Left ventricle myocardium inferior (tissue), 1 donor: ENCODE results near the gene LURAP1L. TPM values are rescaled to one million over a fixed set of nuclear protein-coding genes. Genes with fewer than 3 reads are reported as not detected.

Source experiments
- DNase-seq: peaks from one replicate; pipeline ENCODE4 v3.0.0-alpha.2; 2020
- H3K27ac ChIP-seq: fragments of 200-600 bp; replicated peaks from 2 replicates; pipeline ENCODE4 v1.8.0; 2021
- H3K27me3 ChIP-seq: fragments of 200-600 bp; 2 replicates; pipeline ENCODE4 v1.8.0; 2021; ENCODE audit warnings: low read depth
- H3K36me3 ChIP-seq: fragments of 200-600 bp; 2 replicates; pipeline ENCODE4 v1.8.0; 2021
- H3K4me1 ChIP-seq: fragments of 200-600 bp; 2 replicates; pipeline ENCODE4 v1.8.0; 2021
- H3K4me3 ChIP-seq: fragments of 200-600 bp; 2 replicates; pipeline ENCODE4 v1.8.0; 2021; ENCODE audit warnings: mild to moderate bottlenecking, moderate library complexity
- H3K9me3 ChIP-seq: fragments of 200-600 bp; replicated peaks from 2 replicates; pipeline ENCODE4 v1.8.0; 2021
- intact Hi-C: fragments of 100-400 bp; cut with micrococcal nuclease; formaldehyde crosslinking; loops from one replicate; pipeline ENCODE4 v1.11.0; 2022
- long read RNA-seq: library from polyadenylated mRNA; unstranded; transcript quantifications from one replicate; pipeline ENCODE4 v2.0.0, GENCODE V29; 2021
- total RNA-seq: library from RNA; stranded (reverse); fragmentation: NEBNext Ultra II Directional; extraction: Animal tissue kit (Norgen Biotek cat#: 25700); gene quantifications from one replicate; pipeline ENCODE4 v1.2.1, GENCODE V29; 2021
- TF ChIP-seq, protein P1 (sequence below): fragments of 200-600 bp; IDR thresholded peaks from 2 replicates; pipeline ENCODE4 v1.8.0; 2021; ENCODE audit warnings: antibody characterized with exemption, mild to moderate bottlenecking, borderline replicate concordance
- donor health status: DM: no; HTN: yes; CAD: no; lungs with severe emphysema.

Gene LURAP1L, protein sequence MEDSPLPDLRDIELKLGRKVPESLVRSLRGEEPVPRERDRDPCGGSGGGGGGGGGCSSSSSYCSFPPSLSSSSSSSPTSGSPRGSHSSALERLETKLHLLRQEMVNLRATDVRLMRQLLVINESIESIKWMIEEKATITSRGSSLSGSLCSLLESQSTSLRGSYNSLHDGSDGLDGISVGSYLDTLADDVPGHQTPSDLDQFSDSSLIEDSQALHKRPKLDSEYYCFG
- total RNA-seq = 2.6 TPM
- long read RNA-seq, transcript LURAP1L-201 (2 exons, 1,753 nt) = major isoform, 5 of 5 reads
- long read RNA-seq, partial matches to known transcripts = 0 of 5 reads
- long read RNA-seq, other reads (novel, unspliced or antisense) = 0 of 5 reads

DNA sequence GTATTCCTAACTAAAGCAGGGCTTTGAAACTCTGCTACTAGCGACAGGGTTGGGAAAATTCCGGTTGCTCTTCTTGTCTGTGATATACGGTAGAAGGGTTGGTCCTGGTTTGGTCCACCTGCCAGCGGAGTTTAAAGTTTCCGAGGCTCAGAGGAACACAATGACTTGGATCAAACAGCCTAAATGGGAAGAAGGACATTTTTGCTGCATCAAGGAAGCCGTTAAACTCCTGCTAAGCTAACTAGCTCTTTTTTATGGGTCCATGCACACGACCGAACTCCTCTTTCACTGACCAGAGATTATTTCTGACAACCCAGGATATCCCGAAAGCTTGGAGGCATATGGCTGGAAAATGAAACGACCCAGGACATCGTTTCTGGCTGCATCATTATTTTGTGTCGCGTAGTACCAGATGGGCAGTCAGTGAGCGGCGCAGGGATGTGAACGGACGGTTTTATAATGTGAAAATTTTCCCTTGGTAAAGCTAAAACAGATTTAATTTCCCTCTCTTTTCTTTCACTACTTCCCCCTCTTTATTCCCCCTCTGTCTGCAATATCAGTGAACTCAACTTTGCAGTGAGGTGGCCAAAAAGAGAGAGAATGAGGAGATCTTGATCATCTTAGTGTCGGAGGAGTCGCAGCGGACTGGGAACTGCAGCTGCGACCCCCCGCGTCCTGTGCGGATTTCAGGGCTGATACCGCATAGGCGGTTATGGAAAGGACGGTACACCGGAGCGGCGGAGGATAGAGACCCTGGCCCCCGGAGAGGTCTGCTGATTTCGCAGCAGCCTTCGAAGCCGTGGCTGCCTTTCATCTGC is at the start of gene LURAP1L:
Gene LURAP1L (plus strand): TSS at position 160 of the 818 bp plus-strand sequence. CDS start 696 bp downstream, outside the sequence.
- DNase-seq = peak; percentile 20

DNA sequence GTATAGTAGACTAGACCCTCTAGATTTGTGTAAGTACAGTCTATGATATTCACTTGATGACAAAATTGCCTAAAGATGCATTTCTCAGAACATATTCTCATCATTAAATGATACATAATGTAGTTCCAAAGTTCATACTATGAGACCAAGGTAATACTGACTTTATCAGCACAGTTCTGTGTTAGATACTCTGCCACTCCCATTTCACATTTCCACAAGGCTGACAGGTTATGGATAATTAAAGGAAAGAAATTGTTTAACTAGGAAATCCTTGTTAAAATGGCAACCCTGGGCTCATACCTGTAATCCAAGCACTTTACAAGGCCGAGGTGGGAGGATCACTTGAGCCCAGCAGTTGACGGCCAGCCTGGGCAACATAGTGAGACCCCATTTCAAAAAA is 48.0 kb upstream of the LURAP1L start:
- Histone ChIP-seq H3K27me3 (no peaks in the 10 kb centered on the region), H3K9me3 (no peaks in the 10 kb centered on the region), H3K4me3 (no peak overlapping the region), H3K36me3 (no peaks in the 10 kb centered on the region), H3K4me1 (no peaks in the 10 kb centered on the region), H3K27ac (no peak overlapping the region)
- TF ChIP-seq, protein P1, sequence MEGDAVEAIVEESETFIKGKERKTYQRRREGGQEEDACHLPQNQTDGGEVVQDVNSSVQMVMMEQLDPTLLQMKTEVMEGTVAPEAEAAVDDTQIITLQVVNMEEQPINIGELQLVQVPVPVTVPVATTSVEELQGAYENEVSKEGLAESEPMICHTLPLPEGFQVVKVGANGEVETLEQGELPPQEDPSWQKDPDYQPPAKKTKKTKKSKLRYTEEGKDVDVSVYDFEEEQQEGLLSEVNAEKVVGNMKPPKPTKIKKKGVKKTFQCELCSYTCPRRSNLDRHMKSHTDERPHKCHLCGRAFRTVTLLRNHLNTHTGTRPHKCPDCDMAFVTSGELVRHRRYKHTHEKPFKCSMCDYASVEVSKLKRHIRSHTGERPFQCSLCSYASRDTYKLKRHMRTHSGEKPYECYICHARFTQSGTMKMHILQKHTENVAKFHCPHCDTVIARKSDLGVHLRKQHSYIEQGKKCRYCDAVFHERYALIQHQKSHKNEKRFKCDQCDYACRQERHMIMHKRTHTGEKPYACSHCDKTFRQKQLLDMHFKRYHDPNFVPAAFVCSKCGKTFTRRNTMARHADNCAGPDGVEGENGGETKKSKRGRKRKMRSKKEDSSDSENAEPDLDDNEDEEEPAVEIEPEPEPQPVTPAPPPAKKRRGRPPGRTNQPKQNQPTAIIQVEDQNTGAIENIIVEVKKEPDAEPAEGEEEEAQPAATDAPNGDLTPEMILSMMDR = no peak
- intact Hi-C loops = loop anchor here (10.0 kb wide), 2 partner anchors 48 to 88 kb away; partner anchors contain the start of gene LURAP1L
- DNase-seq = no peak

More for the DNA sequence above, at the start of gene LURAP1L:
- Histone ChIP-seq H3K4me1 (peaks cover 42% of the 10 kb centered on the region), H3K27ac (peak within 1 kb of the TSS; percentile 89), H3K36me3 (no peaks in the 10 kb centered on the region), H3K9me3 (no peaks in the 10 kb centered on the region), H3K27me3 (no peaks in the 10 kb centered on the region), H3K4me3 (peak within 1 kb of the TSS; percentile 85)
- TF ChIP-seq, protein P1 = no peak
- intact Hi-C loops = loop anchor here (10.0 kb wide), 1 partner anchor 50 kb away; no protein-coding TSS in a partner anchor

DNA sequence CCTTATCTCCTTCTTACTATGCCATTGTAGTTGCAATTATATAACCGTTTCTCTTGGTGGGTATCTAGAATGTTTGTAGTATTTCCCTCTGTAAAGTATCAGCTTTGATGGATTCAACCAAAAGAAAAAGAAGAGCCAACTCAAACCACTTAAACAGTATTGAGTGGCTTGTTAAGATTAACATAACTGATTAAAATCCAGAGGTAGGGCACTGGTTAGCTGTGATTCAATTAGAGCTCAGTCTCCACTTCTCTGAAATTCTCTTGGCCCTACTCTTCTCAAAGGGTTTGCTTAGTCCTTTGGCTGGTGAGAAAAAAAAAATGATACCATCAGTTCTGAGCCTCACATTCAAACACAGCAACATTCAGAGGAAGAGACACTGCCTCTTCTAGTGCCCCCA is 44.6 kb upstream of the LURAP1L start:
- TF ChIP-seq, protein P1 = no peak
- H3K4me1 ChIP-seq = no peaks in the 10 kb centered on the region
- intact Hi-C loops = no loop called here
- H3K9me3 ChIP-seq = peaks cover 11% of the 10 kb centered on the region
- H3K36me3 ChIP-seq = no peaks in the 10 kb centered on the region
- H3K4me3 ChIP-seq = no peak overlapping the region
- H3K27ac ChIP-seq = no peak overlapping the region
- no peak for DNase-seq
- no peaks in the 10 kb centered on the region for H3K27me3 ChIP-seq

DNA sequence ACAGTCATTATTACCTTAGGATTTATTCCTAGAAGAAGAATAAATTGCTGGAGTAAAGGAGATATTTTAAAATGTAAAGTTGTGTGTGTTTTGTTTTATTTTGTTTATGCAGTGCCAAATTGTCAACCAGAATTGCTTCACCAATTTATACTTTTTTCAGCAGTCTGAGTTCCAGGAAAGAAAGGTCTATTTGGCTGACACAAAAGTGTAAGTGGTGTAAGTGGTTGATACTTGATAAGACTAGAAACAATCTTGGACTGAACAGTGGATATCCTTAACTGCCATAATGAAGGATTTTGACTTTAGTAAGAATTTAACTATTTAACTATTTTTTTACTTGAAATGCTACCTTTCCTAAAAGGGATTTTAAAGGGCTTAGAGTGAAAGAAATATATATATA is 43.9 kb upstream of the LURAP1L start:
- peaks cover 11% of the 10 kb centered on the region for H3K9me3 ChIP-seq
- H3K36me3 ChIP-seq = no peaks in the 10 kb centered on the region
- no peak overlapping the region for H3K27ac ChIP-seq
- no peaks in the 10 kb centered on the region for H3K4me1 ChIP-seq
- TF ChIP-seq, protein P1 = no peak
- intact Hi-C loops = no loop called here
- no peak overlapping the region for H3K4me3 ChIP-seq
- no peaks in the 10 kb centered on the region for H3K27me3 ChIP-seq
- no peak for DNase-seq

DNA sequence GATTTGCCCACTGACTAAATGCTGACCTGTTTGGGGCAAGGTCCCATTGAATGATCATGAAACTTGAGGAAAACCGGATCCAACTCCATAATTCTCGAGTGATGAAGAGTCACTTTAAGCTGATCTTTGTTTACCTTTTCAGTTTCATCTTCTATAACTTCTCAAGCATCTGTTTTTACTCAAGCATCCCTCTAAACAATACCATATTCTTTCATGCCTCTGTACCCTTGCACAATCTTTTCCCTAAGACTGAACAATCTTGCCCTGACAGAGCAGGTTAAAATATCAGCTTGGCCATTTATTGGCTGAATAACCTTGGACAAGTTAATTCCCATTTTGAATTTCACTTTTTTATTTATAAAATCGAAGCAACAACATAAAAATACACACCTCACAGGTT is 41.8 kb upstream of the LURAP1L start:
- intact Hi-C loops = no loop called here

More for the DNA sequence above, 41.8 kb upstream of the LURAP1L start:
- no peaks in the 10 kb centered on the region for H3K4me1 ChIP-seq
- TF ChIP-seq, protein P1 = no peak
- DNase-seq = no peak
- no peaks in the 10 kb centered on the region for H3K36me3 ChIP-seq
- no peak overlapping the region for H3K27ac ChIP-seq
- no peak overlapping the region for H3K4me3 ChIP-seq
- H3K9me3 ChIP-seq = peaks cover 11% of the 10 kb centered on the region
- no peaks in the 10 kb centered on the region for H3K27me3 ChIP-seq
